Left ventricle myocardium inferior (tissue), 1 donor: Measurements from ENCODE around the gene RAPGEF4. TPM values are rescaled to one million over a fixed set of nuclear protein-coding genes. Genes with fewer than 3 reads are reported as not detected.
"Not testable (repeated sequence)": the region's sequence is repeated elsewhere in the genome, so short reads cannot be mapped to it uniquely, and the experiment has no call there.

Experiments
- DNase-seq: peaks from one replicate; pipeline ENCODE4 v3.0.0-alpha.2; 2020
- H3K27ac ChIP-seq: fragments of 200-600 bp; replicated peaks from 2 replicates; pipeline ENCODE4 v1.8.0; 2021
- H3K27me3 ChIP-seq: fragments of 200-600 bp; 2 replicates; pipeline ENCODE4 v1.8.0; 2021; ENCODE audit warnings: low read depth
- H3K36me3 ChIP-seq: fragments of 200-600 bp; 2 replicates; pipeline ENCODE4 v1.8.0; 2021
- H3K4me1 ChIP-seq: fragments of 200-600 bp; 2 replicates; pipeline ENCODE4 v1.8.0; 2021
- H3K4me3 ChIP-seq: fragments of 200-600 bp; 2 replicates; pipeline ENCODE4 v1.8.0; 2021; ENCODE audit warnings: mild to moderate bottlenecking, moderate library complexity
- H3K9me3 ChIP-seq: fragments of 200-600 bp; replicated peaks from 2 replicates; pipeline ENCODE4 v1.8.0; 2021
- intact Hi-C: fragments of 100-400 bp; cut with micrococcal nuclease; formaldehyde crosslinking; loops from one replicate; pipeline ENCODE4 v1.11.0; 2022
- total RNA-seq: library from RNA; stranded (reverse); fragmentation: NEBNext Ultra II Directional; extraction: Animal tissue kit (Norgen Biotek cat#: 25700); gene quantifications from one replicate; pipeline ENCODE4 v1.2.1, GENCODE V29; 2021
- TF ChIP-seq, protein P1 (sequence below): fragments of 200-600 bp; IDR thresholded peaks from 2 replicates; pipeline ENCODE4 v1.8.0; 2021; ENCODE audit warnings: antibody characterized with exemption, mild to moderate bottlenecking, borderline replicate concordance
- donor health status: DM: no; HTN: yes; CAD: no; lungs with severe emphysema.

Gene RAPGEF4
- total RNA-seq, 1 donor from 2014 or later = 3.7 TPM

DNA sequence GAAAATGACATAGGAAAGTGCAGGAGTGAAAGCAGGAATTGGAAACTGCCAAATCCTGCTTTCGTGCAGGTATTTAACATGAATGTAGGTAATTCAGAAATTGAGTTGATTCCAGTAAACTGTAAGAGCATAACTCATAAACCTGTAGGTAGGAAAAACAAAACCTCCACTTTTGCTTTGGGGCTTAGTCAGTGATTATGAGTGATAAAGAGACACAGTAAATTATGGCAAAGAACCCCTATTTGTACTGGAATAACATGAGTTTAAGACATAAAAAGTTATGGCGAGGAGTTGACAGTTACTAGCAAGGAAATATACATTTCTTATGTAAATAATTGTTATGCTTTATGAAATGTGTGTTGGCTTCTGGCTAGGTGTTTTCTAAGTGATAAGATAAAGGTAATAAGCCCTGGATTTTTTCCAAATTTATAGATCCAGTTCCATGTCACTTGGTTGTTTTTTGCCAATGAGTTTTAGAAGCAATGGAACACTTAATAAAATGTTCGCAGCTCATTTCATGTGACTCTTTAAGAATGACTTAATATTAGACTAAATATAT, 357.3 kb downstream of the RAPGEF4 start:
- H3K27me3 ChIP-seq = no peaks in the 10 kb centered on the region
- peaks cover 46% of the 10 kb centered on the region for H3K36me3 ChIP-seq
- peaks cover 79% of the 10 kb centered on the region for H3K4me1 ChIP-seq
- peak overlapping the region; percentile 85 for H3K27ac ChIP-seq
- intact Hi-C loops = loop anchor here (5.0 kb wide), 1 partner anchor 119 kb away; no protein-coding TSS in a partner anchor
- no peak for DNase-seq
- H3K4me3 ChIP-seq = peak overlapping the region; percentile 54
- no peaks in the 10 kb centered on the region for H3K9me3 ChIP-seq
- TF ChIP-seq, protein P1, sequence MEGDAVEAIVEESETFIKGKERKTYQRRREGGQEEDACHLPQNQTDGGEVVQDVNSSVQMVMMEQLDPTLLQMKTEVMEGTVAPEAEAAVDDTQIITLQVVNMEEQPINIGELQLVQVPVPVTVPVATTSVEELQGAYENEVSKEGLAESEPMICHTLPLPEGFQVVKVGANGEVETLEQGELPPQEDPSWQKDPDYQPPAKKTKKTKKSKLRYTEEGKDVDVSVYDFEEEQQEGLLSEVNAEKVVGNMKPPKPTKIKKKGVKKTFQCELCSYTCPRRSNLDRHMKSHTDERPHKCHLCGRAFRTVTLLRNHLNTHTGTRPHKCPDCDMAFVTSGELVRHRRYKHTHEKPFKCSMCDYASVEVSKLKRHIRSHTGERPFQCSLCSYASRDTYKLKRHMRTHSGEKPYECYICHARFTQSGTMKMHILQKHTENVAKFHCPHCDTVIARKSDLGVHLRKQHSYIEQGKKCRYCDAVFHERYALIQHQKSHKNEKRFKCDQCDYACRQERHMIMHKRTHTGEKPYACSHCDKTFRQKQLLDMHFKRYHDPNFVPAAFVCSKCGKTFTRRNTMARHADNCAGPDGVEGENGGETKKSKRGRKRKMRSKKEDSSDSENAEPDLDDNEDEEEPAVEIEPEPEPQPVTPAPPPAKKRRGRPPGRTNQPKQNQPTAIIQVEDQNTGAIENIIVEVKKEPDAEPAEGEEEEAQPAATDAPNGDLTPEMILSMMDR = no peak

DNA sequence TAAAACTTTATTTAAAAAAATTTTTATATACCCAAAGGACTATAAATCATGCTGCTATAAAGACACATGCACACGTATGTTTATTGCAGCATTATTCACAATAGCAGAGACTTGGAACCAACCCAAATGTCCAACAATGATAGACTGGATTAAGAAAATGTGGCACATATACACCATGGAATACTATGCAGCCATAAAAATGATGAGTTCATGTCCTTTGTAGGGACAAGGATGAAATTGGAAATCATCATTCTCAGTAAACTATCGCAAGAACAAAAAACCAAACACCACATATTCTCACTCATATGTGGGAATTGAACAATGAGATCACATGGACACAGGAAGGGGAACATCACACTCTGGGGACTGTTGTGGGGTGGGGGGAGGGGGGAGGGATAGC, 358.0 kb downstream of the RAPGEF4 start:
- H3K27me3 ChIP-seq, DNase-seq, H3K9me3 ChIP-seq: not testable (repeated sequence)
- intact Hi-C loops = loop anchor here (5.0 kb wide), 1 partner anchor 119 kb away; no protein-coding TSS in a partner anchor
- Histone ChIP-seq H3K36me3 (peaks cover 46% of the 10 kb centered on the region), H3K4me1 (peaks cover 79% of the 10 kb centered on the region), H3K4me3 (peak overlapping the region; percentile 54), H3K27ac (peak overlapping the region; percentile 85)

DNA sequence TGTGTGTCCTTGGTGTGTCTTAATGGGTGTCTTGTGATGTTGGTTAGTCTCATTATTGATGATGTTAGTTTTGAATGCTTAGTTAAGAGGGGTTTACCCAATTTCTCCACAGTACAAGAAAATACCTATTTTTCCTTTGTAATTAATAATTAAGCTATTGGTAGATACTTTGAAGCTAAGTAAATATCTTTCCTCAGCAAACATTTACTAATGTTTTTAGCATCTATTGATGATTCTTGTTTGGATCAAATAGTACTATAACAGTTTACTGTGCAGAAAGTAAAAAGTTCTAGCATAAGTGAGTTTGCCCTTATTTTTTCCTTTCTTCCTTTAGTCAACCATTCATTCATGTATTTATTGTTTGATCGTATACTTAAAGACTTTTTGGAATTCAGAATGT, 359.1 kb downstream of the RAPGEF4 start:
- Histone ChIP-seq H3K4me1 (peaks cover 85% of the 10 kb centered on the region), H3K27me3 (no peaks in the 10 kb centered on the region), H3K36me3 (peaks cover 46% of the 10 kb centered on the region), H3K27ac (peak overlapping the region; percentile 1), H3K9me3 (no peaks in the 10 kb centered on the region), H3K4me3 (no peak overlapping the region)
- intact Hi-C loops = loop anchor here (5.0 kb wide), 1 partner anchor 118 kb away; no protein-coding TSS in a partner anchor
- DNase-seq = no peak
- TF ChIP-seq, protein P1 = no peak

DNA sequence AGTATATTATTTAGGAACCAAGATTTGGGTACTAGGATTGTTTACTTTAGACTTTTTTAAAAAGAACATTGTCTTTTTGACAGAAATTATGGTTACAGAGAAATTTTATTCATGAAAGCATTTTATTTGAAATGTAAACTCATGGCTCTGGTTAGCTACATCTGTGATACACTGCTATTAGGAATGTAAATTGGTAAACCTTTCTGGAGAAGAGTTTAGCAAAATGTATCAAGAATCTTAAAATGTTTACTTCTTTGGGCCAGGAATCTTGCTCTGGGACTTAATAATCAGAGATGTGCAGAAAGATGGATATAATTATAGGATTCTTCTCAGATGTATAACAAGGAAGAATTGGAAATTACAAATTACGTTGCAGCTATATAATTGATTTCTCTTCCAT, 359.7 kb downstream of the RAPGEF4 start:
- DNase-seq = no peak
- H3K9me3 ChIP-seq = no peaks in the 10 kb centered on the region
- H3K27me3 ChIP-seq = no peaks in the 10 kb centered on the region
- TF ChIP-seq, protein P1 = no peak
- intact Hi-C loops = no loop called here
- H3K36me3 ChIP-seq = peaks cover 46% of the 10 kb centered on the region
- H3K4me1 ChIP-seq = peaks cover 86% of the 10 kb centered on the region
- no peak overlapping the region for H3K4me3 ChIP-seq
- peak overlapping the region; percentile 1 for H3K27ac ChIP-seq

DNA sequence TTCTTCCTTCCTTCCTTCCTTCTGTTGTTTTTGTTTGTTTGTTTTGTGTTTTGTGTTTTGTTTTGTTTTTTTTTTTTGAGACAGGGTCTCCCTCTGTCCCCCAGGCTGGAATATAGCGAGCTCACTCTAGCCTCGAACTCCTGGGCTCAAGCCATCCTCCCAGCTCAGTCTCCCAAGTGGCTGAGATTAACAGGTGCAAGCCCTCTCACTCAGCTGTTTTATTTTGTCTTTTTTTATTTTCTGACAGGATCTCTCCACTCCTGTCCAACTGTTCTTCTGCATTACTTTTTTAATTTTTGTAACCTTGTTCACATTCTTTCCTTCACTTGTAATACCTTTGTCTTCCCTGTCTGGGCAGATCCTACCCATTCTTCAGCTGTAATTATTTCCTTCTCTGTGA, 363.6 kb downstream of the RAPGEF4 start:
- Histone ChIP-seq H3K9me3 (no peaks in the 10 kb centered on the region), H3K4me1 (peaks cover 100% of the 10 kb centered on the region), H3K4me3 (no peak overlapping the region), H3K27ac (no peak overlapping the region), H3K27me3 (no peaks in the 10 kb centered on the region), H3K36me3 (peaks cover 19% of the 10 kb centered on the region)
- TF ChIP-seq, protein P1 = no peak
- intact Hi-C loops = no loop called here
- no peak for DNase-seq

DNA sequence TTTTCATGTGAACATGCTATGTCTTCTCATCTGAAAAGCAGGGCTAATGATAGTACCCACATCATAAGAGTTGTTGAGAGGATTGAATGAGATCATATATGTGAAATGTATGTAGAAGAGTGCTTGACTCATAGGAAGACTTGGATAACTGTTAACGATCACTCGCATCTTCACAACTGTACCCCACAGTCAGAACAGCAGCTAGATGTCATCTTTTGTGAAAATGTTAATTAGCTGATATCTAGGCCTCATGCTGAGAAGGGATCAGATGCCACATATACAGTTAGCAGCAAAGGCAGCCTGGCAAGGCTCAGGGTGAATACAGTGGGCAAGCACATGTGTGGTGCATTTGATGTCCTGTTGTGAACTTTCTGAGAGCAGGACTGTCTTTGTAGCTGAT, 364.2 kb downstream of the RAPGEF4 start:
- TF ChIP-seq, protein P1 = no peak
- Histone ChIP-seq H3K4me3 (no peak overlapping the region), H3K9me3 (no peaks in the 10 kb centered on the region), H3K27ac (no peak overlapping the region), H3K27me3 (no peaks in the 10 kb centered on the region), H3K4me1 (peaks cover 100% of the 10 kb centered on the region), H3K36me3 (peaks cover 18% of the 10 kb centered on the region)
- no peak for DNase-seq
- intact Hi-C loops = no loop called here
